Activated naive CD4-positive, alpha-beta T cell treated with anti-CD3 and anti-CD28 coated beads, Interleukin-2, amount 50 U/mL, for 72 hours (primary cell): Measurements from ENCODE around the gene BLOC1S1. TPM values are rescaled to one million over a fixed set of nuclear protein-coding genes. Genes with fewer than 3 reads are reported as not detected.

ENCODE experiments used
- ATAC-seq, 2 donors: fragments of 150-1000 bp; cut with Tn5 transposase; 2 replicates each; pipeline ENCODE4 v1.10.0; 2021; ENCODE audit warnings: mild to moderate bottlenecking in 2 of 2, moderate library complexity in 2 of 2
- DNase-seq, 2 donors: peaks; one replicate each; pipeline ENCODE4 v3.0.0; 2021 to 2022; ENCODE audit warnings: low spot score in 2 of 2
- H3K27ac Mint-ChIP-seq, 2 donors: one replicate each; pipeline ENCODE4 v1.8.0; 2022; ENCODE audit warnings: mild to moderate bottlenecking in 2 of 2, mixed read lengths in 2 of 2
- H3K36me3 Mint-ChIP-seq, 2 donors: one replicate each; pipeline ENCODE4 v1.8.0; 2022; ENCODE audit warnings: mixed read lengths in 2 of 2
- H3K9me3 Mint-ChIP-seq, 2 donors: one replicate each; pipeline ENCODE4 v1.8.0; 2022; ENCODE audit warnings: mixed read lengths in 2 of 2
- total RNA-seq, 2 donors: library from RNA; stranded (reverse); gene quantifications; one replicate each; pipeline ENCODE4 v1.2.3, GENCODE V29; 2022

Gene BLOC1S1
- total RNA-seq, result 100 to 1,000 TPM; 116 to 118 TPM

DNA sequence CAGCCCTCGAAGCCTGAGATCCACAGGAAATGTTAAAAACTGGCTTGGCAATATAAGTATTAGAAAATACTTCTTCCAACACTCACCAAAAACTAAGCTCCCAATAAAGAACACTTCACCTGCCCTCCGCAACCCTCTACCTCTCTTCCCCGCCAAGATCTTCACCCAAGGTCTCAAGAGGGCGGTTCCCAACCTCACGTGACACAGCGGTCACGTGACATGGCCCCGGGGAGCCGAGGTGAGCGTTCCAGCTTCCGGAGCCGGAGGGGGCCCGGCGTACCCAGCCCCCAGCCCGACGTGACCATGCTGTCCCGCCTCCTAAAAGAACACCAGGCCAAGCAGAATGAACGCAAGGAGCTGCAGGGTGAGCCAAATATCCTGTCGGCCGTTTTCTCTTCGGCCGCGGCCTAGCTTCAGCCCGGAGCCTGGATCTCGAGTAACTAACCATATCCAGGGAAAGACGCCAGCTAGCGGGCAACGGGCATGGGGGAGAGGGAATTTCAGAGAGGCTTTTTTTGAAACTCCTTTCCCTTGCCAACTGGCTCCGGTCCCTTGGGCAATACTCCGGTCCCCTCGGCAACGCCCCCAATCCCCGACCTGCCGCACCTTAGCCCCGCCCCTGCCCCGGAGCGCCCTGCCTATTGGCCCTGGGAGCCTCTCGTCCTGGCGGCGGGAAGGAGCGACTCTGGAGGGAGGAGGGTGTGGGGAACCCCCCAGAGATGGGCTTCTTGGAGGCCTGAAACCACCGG is at the start of gene BLOC1S1:
BLOC1S1 (plus strand) TSS at position 214 of the 749 bp plus-strand sequence; CDS start at position 220, 6 bp downstream.
- peak; percentile 90 to 96 for DNase-seq
- Mint-ChIP-seq H3K36me3 (no peaks in the 10 kb centered on the region), H3K27ac (peak within 1 kb of the TSS; percentile 92 to 99), H3K9me3 (no peaks in the 10 kb centered on the region)
- peak; percentile 80 to 96 for ATAC-seq

GRCh38 chr12:55666508-55666907 is 49.3 kb upstream of the BLOC1S1 start:
- ATAC-seq (no peak), DNase-seq (no peak)
- Mint-ChIP-seq H3K27ac (no peak overlapping the region), H3K9me3 (no peaks in the 10 kb centered on the region), H3K36me3 (no peaks in the 10 kb centered on the region)

DNA sequence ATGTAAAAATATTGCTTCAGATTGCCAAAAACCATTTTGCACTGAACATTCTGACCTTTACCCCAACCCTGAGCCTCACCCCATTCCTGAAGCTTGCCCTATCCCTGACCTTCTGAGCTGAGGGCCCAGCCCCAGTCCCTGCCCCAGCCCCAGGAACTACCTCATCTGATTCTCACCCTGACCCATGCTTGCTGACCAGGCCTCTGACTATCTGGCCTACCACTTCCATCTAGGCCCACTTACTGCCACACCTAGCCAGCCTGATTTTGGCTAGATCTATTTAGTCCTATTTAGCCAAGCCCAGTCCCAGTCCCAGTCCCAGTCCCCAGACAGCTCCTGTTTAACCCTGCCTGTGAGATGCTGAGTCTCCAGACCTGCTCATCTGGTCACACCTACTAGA is 45.6 kb upstream of the BLOC1S1 start:
- Mint-ChIP-seq H3K9me3 (no peaks in the 10 kb centered on the region), H3K36me3 (no peaks in the 10 kb centered on the region), H3K27ac (peak overlapping the region in 1 of 2 donors; percentile 18)
- no peak for DNase-seq
- ATAC-seq, result no peak

DNA sequence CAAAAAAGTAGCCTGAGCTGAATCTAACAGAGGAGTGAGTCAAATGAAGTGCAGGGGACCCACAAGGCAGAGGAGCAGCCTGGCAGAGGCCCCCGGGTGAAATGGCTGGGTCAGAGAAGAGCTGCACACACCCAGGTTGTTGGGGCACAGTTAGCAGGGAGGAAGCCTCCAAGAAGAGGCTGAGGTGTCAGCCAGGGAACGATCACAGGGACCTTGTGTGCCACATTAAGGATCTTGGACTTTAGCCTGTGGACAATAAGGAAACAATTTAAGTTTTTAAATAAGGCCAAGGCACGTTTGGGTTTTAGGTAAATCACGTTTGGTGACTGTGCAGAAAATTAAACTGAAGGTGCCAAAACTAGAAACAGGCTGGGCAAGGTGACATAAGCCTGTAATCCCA is 44.1 kb upstream of the BLOC1S1 start:
- Mint-ChIP-seq H3K36me3 (no peaks in the 10 kb centered on the region), H3K9me3 (no peaks in the 10 kb centered on the region), H3K27ac (no peak overlapping the region)
- no peak for ATAC-seq
- no peak for DNase-seq

GRCh38 chr12:55673638-55674037 is 42.2 kb upstream of the BLOC1S1 start:
- H3K9me3 Mint-ChIP-seq, result no peaks in the 10 kb centered on the region
- ATAC-seq (no peak), DNase-seq (no peak)
- no peaks in the 10 kb centered on the region for H3K36me3 Mint-ChIP-seq
- H3K27ac Mint-ChIP-seq, result no peak overlapping the region

DNA sequence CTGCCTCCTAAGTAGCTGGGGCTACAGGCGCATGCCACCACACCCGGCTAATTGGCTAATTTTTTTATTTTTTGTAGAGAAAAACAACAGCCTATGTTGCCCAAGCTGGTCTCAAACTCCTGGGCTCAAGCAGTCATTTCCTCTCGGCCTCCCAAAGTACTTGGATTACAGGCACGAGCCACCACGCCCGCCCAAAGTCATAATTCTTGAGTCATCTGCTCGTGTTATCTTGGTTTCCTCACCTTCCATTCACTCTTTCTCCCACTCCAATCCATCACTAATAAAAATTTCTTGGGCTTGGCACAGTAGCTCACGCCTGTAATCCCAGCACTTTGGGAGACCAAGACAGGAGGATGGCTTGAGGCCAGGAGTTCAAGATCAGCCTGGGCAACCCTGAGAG is 40.2 kb upstream of the BLOC1S1 start:
- Mint-ChIP-seq H3K9me3 (no peaks in the 10 kb centered on the region), H3K36me3 (no peaks in the 10 kb centered on the region), H3K27ac (no peak overlapping the region)
- ATAC-seq (no peak), DNase-seq (no peak)

- ATAC-seq (no peak), DNase-seq (no peak)
- H3K27ac Mint-ChIP-seq, result no peak overlapping the region
- no peaks in the 10 kb centered on the region for H3K36me3 Mint-ChIP-seq
- H3K9me3 Mint-ChIP-seq, result no peaks in the 10 kb centered on the region
These were observed 39.1 kb upstream of the BLOC1S1 start for GRCh38 chr12:55676707-55677106.

GRCh38 chr12:55679691-55680090 is 36.2 kb upstream of the BLOC1S1 start:
- Mint-ChIP-seq H3K27ac (no peak overlapping the region), H3K36me3 (no peaks in the 10 kb centered on the region), H3K9me3 (no peaks in the 10 kb centered on the region)
- ATAC-seq (no peak), DNase-seq (no peak)

GRCh38 chr12:55681142-55682077 is 34.4 kb upstream of the BLOC1S1 start:
- no peak for DNase-seq
- no peaks in the 10 kb centered on the region for H3K9me3 Mint-ChIP-seq
- ATAC-seq, result peak; percentile 44 to 50
- no peaks in the 10 kb centered on the region for H3K36me3 Mint-ChIP-seq
- H3K27ac Mint-ChIP-seq, result no peak overlapping the region

GRCh38 chr12:55682087-55682796 is 33.6 kb upstream of the BLOC1S1 start:
- H3K27ac Mint-ChIP-seq, result no peak overlapping the region
- H3K36me3 Mint-ChIP-seq, result no peaks in the 10 kb centered on the region
- ATAC-seq (no peak), DNase-seq (no peak)
- no peaks in the 10 kb centered on the region for H3K9me3 Mint-ChIP-seq

- ATAC-seq (no peak), DNase-seq (no peak)
- H3K36me3 Mint-ChIP-seq, result no peaks in the 10 kb centered on the region
- no peak overlapping the region for H3K27ac Mint-ChIP-seq
- H3K9me3 Mint-ChIP-seq, result no peaks in the 10 kb centered on the region
These were observed 32.2 kb upstream of the BLOC1S1 start for GRCh38 chr12:55683676-55684075.

GRCh38 chr12:55684761-55685370 is 31.0 kb upstream of the BLOC1S1 start:
- no peaks in the 10 kb centered on the region for H3K36me3 Mint-ChIP-seq
- peak overlapping the region in 1 of 2 donors; percentile 34 for H3K27ac Mint-ChIP-seq
- H3K9me3 Mint-ChIP-seq, result no peaks in the 10 kb centered on the region
- no peak for ATAC-seq
- no peak for DNase-seq

- Mint-ChIP-seq H3K9me3 (no peaks in the 10 kb centered on the region), H3K36me3 (no peaks in the 10 kb centered on the region), H3K27ac (no peak overlapping the region)
- no peak for DNase-seq
- no peak for ATAC-seq
These were observed 30.2 kb upstream of the BLOC1S1 start for GRCh38 chr12:55685671-55686070.

GRCh38 chr12:55686366-55687010 is 29.4 kb upstream of the BLOC1S1 start:
- no peaks in the 10 kb centered on the region for H3K36me3 Mint-ChIP-seq
- H3K27ac Mint-ChIP-seq, result no peak overlapping the region
- no peak for ATAC-seq
- H3K9me3 Mint-ChIP-seq, result no peaks in the 10 kb centered on the region
- no peak for DNase-seq

DNA sequence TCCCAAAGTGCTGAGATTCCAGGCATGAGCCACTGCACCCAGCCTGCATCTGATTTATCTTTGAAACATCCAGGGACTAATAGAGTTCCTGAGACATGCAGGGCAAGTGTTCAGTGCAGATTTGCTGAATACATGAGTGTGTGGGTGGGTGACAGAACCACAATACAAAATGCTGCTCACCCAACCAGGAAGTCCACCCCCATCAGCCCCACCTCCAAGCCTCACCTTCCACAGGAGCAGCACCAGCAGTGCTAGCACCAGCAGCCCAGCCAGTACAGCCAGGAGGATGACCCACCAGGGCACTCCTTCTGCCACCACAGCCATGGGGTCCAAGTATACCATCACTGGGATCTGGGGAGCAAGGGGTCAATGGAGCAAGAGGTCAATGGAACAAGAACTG is 28.1 kb upstream of the BLOC1S1 start:
- peak; percentile 64 to 93 for ATAC-seq
- Mint-ChIP-seq H3K27ac (no peak overlapping the region), H3K9me3 (no peaks in the 10 kb centered on the region), H3K36me3 (no peaks in the 10 kb centered on the region)
- DNase-seq, result no peak
